Femur (tissue), 1 donor: Measurements from ENCODE around the gene VPS54.

Source experiments
- DNase-seq: peaks from one replicate; pipeline ENCODE4 v3.0.0-alpha.2; 2017

VPS54 gene

GRCh38 chr2:63899639-63900038 is 119.6 kb downstream of the VPS54 start:
- DNase-seq = no peak

GRCh38 chr2:63898839-63899238 is 120.4 kb downstream of the VPS54 start:
- DNase-seq = no peak

GRCh38 chr2:63894167-63894566 is 125.1 kb downstream of the VPS54 start:
- no peak for DNase-seq

GRCh38 chr2:63893163-63893562 is 126.1 kb downstream of the VPS54 start:
- DNase-seq = no peak

GRCh38 chr2:63891488-63892030 is 127.7 kb downstream of the VPS54 start:
- DNase-seq = no peak

- DNase-seq = no peak
Measured at GRCh38 chr2:63890678-63891077, 128.6 kb downstream of the VPS54 start.

GRCh38 chr2:63888490-63889402 is 130.5 kb downstream of the VPS54 start:
- peak; percentile 38 for DNase-seq

GRCh38 chr2:63888053-63888452 is 131.2 kb downstream of the VPS54 start:
- no peak for DNase-seq

- no peak for DNase-seq
Measured at GRCh38 chr2:63886445-63886844, 132.8 kb downstream of the VPS54 start.

GRCh38 chr2:63882395-63883105 is 136.7 kb downstream of the VPS54 start:
- no peak for DNase-seq

- no peak for DNase-seq
Measured at GRCh38 chr2:63881205-63881604, 138.0 kb downstream of the VPS54 start.

GRCh38 chr2:63880625-63881024 is 138.6 kb downstream of the VPS54 start:
- DNase-seq = no peak

GRCh38 chr2:63879876-63880433 is 139.3 kb downstream of the VPS54 start:
- no peak for DNase-seq

- no peak for DNase-seq
Measured at GRCh38 chr2:63878486-63878885, 140.7 kb downstream of the VPS54 start.

- DNase-seq = no peak
Measured at GRCh38 chr2:63876311-63876710, 142.9 kb downstream of the VPS54 start.

- DNase-seq = peak; percentile 32
Measured at GRCh38 chr2:63875559-63876245, 143.5 kb downstream of the VPS54 start.

GRCh38 chr2:63875131-63875527 is 144.1 kb downstream of the VPS54 start:
- no peak for DNase-seq

GRCh38 chr2:63874204-63875130 is 144.8 kb downstream of the VPS54 start:
- no peak for DNase-seq

- DNase-seq = no peak
Measured at GRCh38 chr2:63872571-63873328, 146.5 kb downstream of the VPS54 start.

- no peak for DNase-seq
Measured at GRCh38 chr2:63871864-63872263, 147.4 kb downstream of the VPS54 start.

GRCh38 chr2:63870679-63871078 is 148.5 kb downstream of the VPS54 start:
- no peak for DNase-seq
